SW480 (cell line): ENCODE data around the gene COL5A1.
"Not testable (repeated sequence)": the region's sequence is repeated elsewhere in the genome, so short reads cannot be mapped to it uniquely, and the experiment has no call there.

Source experiments
- DNase-seq: peaks from one replicate; pipeline ENCODE4 v3.0.0-alpha.2; 2016; ENCODE audit warnings: low spot score

Gene COL5A1

DNA sequence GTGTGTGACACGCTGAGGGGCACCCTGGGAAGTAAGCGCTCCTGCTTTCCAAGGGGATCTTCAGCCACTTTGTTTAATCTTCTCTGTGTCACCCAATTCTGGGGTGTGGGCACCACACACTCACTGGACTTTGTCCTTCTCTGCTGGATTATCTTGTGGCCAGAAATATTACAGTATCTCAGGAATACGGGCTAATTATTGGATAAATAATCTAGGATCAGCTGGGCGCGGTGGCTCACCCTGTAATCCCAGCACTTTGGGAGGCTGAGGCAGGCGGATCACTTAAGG, 50.9 kb downstream of the COL5A1 start:
- no peak for DNase-seq

DNA sequence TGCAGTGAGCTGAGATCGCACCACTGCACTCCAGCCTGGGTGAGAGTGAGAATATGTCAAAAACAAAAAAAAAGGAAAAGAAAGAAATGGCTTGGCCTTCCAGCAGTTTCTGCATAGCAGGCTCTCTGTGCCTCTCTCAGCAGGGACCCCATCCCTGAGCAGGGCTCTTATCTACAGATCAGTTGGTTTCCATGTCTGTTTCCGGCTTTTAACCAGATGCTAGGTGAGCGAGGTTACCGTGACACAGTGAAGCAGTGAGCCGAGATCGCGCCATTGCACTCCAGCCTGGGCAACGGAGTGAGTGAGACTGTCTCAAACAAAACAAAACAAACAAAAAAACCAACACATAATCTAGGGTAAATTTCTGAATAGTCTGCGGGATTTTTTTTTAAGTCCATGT, 51.4 kb downstream of the COL5A1 start:
- no peak for DNase-seq

DNA sequence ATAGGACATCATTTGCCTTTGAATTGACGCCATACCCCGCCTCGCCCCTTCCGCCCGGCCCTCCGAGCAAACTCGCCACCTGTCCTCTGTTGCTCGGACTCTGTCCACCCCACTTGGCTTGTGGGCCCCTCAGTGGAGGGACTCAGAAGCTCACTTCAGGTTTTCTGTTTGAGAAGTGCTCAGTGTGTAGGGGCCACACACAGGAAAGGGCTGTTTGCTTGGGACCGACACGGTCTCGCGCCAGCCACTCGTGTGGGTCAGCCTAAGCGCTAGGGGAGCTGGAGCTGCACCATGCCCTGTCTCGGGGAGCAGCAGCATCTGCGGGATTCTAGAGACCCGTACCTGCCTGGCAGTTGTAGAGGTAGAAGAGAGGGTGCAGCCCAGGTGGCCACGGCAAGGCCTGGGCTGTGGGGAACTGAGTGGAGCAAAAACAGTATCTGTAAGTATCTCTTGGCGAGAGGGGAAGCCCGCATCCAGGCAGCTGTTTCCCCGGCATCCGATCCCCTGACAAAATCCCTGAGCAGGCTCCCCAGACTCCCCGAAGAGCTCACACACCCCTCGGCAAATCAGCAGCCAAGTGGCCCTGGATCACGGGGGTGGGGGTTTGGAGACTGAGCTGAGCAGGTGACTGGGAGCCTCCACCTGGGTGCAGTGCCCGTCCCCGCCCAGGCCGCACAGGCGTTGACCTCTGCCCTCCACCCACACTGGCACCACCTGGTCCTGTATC, 52.2 kb downstream of the COL5A1 start:
- DNase-seq, result no peak

DNA sequence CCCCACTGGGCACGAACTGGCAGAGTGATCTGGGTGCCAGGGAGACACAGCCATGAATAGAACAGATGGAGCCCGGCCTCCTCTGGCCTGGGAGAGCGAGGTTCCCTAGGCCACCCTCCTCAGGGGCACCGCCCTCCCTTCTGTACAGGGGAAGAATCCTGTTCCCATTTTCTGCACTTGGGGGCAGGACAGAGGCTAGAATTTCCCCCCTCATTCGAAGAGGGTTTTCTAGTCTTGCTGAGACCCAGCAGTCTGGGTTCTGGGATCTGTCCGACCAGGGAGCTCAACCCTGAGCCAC, 52.7 kb downstream of the COL5A1 start:
- DNase-seq, result no peak

- DNase-seq, result no peak
Observed at GRCh38 chr9:134694714-134695113, 53.1 kb downstream of the COL5A1 start.

DNA sequence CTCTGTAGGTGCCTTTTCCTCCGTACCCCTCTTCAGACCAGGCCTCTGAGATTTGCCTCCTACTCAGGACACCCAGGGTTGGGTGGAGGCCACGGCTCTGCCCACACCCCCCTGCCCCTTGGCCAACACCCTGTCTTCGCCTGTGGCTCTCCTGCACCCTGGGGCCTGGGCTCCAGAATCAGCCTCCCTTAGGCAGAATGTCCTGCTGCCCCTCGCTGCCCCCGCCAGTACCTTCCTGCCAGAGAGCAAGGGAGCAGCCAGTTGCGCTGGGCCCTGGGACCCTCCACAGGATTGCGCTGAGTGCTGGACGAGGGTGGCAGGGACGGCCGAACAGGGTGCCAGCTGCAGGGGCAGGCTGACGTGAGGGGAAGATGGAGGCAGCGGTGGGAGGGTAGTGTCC, 53.5 kb downstream of the COL5A1 start:
- no peak for DNase-seq

GRCh38 chr9:134696433-134696832, 54.8 kb downstream of the COL5A1 start:
- no peak for DNase-seq

GRCh38 chr9:134698111-134698510, 56.5 kb downstream of the COL5A1 start:
- DNase-seq, result no peak

DNA sequence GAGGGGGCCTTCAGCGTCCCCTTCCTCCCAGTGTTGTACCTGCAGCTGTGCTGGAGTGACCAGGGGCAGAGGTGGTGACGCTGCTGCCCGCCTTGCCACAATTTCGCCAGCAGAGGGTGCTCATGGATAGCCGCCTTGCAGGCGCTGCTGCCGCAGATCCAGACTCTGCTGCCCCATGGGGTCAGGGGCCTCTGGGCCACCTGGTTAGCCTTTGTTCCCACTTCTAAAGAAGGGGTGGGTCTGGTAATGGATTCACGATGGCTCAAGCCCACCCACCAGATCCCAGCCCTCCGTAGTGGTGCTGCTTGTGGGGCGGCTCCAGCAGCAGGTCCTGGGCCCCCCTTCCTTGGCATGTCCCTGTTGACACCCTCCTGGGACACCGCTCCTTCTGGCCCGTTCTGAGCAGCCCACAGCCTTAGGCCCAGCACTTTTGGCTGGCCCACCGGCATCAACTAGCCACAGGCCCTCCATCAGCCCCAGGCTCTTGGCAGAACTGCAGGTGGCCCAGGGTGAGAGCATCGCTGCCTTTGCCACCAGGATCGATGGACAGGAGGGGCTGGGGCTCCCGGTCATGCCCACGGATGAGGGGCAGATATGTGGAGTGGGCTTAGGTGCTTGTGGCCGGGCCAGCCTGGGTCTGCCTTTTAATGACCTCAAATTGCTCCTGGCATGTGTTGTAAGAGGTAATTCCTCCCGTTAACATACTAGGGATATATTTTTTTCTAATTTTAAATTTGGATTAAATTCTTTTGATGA, 57.2 kb downstream of the COL5A1 start:
- peak; percentile 49 for DNase-seq

DNA sequence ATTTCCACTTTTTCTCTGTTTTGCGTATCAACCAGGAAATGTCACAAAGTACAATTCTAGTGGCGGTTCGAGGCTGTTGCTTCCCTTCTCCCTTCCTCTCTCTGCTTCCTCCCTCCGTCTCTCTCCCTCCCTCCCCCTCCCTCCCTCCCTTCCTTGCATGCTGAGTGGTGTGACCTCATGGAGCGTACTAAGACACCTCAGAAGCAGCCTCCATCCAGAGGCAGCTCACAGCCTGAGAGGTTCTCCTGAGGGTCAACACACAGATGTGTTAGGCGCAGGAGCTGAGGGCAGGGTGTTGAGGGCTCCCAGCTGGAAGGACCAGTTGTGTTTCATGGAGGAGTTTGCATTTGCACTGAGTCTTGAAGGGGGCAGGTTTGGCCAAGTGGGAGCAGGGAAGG, 57.7 kb downstream of the COL5A1 start:
- DNase-seq, result no peak

GRCh38 chr9:134700636-134701350, 59.2 kb downstream of the COL5A1 start:
- DNase-seq, result no peak

DNA sequence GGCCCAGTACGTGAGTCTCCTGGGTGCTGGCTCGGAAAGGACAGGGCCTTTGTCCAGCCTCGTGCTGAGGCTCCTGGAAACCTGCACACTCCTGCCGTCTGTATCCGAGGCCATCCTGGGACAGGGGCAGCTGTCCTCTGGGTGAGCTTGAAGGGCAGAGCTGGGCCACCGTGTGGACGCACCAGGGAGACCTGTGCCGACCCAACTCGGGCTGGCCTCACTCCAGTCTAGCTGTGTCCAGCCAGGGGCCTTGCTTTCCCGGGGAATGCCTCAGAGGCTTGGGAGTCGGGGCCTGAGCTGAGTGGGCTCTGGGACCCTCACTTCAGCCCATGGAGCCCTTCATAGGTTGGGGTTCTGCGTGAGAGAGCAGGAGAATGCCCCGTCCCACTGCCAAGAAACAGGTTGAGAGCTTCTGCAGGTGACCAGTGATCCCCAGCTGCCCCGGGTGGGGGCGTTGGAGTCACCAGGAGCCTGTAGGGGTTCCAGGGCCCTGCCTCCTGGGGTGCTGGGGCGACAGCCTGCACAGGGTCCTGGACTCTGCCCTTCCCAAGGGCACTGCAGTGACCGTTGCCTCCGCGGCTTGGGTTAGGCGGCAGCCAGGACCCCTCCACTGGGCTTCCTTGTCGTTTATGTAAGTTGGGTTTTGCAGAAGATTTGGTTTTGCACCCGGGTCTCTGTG, 60.1 kb downstream of the COL5A1 start:
- DNase-seq, result no peak

DNA sequence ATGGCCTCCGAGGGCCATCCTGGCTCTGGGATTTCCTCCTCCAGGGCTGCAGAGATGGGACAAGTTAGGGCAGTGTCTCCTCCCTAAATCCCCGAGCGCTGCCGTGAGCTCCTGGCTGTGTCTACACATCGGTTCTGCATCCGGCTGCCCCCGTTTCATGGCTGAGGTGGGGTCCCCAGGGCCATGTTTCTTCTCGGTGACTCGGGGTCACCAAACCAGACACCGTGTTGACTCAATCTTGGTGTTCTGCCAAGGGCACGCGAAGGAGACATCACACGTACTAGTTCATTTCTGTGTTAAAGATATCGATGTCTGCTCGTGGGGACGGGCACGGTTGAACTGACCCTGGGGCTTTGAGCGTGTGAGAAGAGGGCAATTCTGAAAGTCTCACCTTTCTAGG, 60.7 kb downstream of the COL5A1 start:
- no peak for DNase-seq

GRCh38 chr9:134703730-134704114, 62.1 kb downstream of the COL5A1 start:
- not testable (repeated sequence) for DNase-seq

GRCh38 chr9:134704498-134704897, 62.9 kb downstream of the COL5A1 start:
- DNase-seq, result no peak

GRCh38 chr9:134705786-134706185, 64.2 kb downstream of the COL5A1 start:
- DNase-seq, result no peak

DNA sequence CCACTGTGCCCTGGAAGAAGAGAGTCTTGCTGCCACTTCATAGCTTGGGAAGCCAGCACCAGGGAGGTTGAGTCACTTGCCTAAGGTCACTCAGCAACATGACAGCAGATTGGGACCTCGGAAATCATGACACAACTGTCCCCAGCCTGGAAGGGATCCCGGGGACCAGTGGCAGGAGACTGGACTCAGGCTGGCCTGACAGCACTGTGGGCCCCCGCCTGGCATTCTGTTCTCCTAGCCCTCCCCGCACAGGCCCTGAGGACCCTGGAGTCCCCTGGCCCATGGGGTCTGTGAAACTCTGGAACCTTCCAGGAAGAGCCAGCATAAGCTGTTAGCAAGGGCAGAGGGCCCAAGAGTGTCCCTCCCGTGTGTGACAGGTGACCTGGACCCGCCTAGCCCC, 64.9 kb downstream of the COL5A1 start:
- no peak for DNase-seq

DNA sequence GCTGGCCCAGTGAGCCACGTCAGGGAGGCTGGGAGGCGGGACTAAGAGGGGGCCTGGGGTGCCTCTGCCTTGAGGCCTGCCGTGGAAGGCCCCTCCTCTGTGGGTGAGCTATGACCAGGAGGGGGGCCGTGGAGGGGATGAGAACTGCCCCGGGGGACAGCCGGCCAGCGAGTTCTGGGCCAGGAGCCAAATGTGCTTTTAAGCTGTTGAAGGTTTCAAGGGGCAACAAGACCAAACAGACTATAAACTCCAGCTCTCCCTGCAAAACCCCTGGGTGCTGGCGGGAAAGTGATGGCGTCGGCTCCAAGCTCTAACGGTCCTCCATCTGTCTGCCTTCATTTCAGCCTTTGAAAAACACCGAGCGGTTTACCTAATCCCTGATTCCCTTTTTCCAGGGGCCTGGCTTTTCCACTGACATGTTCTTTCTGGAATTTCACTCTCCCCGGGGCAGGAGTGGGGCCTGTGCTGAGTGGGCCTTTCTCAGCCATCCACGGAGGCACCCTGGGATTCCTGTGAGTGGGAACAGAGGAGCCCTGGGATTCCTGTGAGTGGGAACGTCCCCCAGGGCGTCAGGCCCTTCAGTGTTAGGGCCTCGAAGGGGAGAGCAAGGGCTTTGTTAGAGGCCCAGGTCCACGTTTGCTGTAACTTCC, 65.6 kb downstream of the COL5A1 start:
- no peak for DNase-seq

DNA sequence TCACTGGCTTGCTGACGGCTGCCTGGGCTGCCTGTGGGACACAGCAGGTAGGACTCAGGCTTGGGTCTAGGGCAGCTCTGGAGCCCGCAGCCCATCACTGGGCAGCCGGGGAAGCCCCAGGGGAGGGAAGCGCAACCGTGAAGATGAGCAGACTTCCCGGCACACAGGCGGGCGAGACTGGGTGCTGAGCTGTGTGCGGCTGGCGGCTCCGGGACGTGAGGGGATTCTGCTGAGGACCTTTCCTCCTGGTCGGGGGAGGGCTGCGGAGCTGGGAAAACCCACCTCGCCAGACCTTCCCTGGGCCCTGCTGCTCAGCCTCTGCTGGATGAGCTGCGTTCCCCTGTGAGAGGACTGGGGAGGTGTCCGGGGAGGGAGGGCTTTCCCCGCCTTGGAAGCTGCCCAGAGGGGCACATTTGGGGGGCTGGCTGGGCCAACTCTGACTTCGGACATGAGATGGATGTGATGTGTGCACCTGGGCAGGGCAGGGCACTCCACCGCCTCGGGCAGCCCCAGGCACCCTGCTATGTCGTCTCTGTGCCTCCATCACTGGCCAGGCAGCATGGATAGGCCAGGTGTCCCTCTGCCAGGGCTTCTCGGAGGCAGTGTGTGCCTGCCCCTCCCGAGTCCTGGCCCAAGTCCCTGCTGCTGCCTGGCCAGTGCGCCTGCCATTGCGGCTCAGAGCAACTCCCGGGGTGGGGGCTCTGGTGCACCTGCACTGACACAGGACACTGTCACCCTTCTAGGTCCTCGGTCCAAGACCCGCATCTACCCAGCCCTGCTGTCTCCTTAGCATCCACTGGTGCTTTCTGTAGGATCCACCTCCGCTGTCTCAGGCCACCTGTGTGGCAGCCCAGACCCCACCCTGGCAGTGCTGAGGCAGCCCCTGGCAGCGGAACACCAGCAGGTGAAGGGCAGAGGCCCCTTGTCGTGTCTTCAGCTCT, 66.4 kb downstream of the COL5A1 start:
- no peak for DNase-seq

DNA sequence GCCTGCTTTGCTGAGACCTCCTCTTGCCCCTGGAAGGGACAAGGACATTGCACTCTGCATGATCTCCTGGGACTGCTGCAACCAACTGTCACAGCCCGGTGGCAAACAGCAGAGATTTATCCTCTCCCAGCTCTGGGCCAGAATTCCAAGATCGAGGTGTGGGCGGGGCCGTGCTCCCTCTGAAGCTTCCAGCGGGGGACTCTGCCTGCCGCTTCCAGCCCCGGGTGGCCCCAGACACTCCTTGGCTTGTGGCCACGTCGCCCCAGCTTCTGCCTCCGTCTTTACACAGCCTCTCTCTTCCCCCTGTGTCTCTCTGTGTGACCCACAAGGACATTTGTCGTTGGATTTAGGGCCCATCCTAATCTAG, 67.1 kb downstream of the COL5A1 start:
- no peak for DNase-seq

DNA sequence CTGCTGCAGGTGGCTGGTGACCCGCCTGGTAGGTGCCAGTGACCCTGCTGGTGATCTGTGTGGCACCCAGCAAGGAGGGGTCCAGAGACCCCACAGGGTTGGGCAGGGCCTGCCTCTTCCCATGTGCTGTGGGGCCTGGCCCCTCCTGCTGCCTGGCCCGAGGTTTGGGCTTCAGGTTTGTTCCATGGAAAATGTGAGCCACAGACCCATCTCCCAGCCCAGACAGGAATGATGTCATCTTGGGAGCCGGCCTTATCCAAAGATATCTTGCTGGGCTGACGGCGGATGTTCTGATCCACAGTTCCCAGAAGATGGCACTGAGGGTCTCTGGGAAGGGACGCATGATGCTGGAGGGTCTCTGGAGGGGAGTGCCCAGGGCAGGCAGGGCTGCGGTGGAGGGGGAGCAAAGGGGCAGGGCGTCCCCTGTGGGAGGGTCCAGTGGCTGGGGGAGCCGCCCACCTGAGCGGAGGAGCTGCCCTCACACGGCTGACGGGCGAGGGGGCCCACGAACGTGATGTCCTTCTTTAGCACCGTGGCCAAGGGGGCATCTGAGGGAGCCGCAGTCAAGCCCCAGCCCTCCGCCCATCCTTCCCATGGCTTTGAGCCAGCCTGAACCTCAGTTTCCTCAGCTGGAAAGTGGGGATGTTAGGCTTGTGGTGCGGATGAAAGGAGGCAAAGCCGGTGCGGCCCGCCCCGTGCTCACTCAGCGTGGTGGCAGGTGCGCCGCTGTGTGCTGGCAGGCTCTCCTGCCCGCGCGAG, 68.1 kb downstream of the COL5A1 start:
- DNase-seq, result no peak
